Stimulated activated CD4-positive, alpha-beta T cell treated with anti-CD3 and anti-CD28 coated beads, Interleukin-12 subunit alpha, Interleukin-12 subunit beta, amount 100 ng/mL, for 4 hours (primary cell): ENCODE measurements around the gene VWA2.

Source experiments
- DNase-seq: peaks from one replicate; pipeline ENCODE4 v3.0.0-alpha.2; 2020

Gene VWA2

GRCh38 chr10:114239117-114239993, at the start of gene VWA2:
VWA2 (plus strand) TSS chr10:114239254; CDS start chr10:114248714, 9,460 bp downstream.
- DNase-seq, result peak; percentile 7

- DNase-seq, result no peak
Measured at GRCh38 chr10:114189700-114190099, 49.4 kb upstream of the VWA2 start.

- no peak for DNase-seq
Measured at GRCh38 chr10:114195079-114195478, 44.0 kb upstream of the VWA2 start.

- no peak for DNase-seq
Measured at GRCh38 chr10:114199239-114199638, 39.8 kb upstream of the VWA2 start.

GRCh38 chr10:114202812-114203211, 36.2 kb upstream of the VWA2 start:
- DNase-seq, result no peak

GRCh38 chr10:114206902-114207301, 32.2 kb upstream of the VWA2 start:
- DNase-seq, result no peak

GRCh38 chr10:114207349-114207748, 31.7 kb upstream of the VWA2 start:
- DNase-seq, result no peak

GRCh38 chr10:114208351-114208750, 30.7 kb upstream of the VWA2 start:
- no peak for DNase-seq

- DNase-seq, result no peak
Measured at GRCh38 chr10:114212153-114212552, 26.9 kb upstream of the VWA2 start.

GRCh38 chr10:114215033-114215432, 24.0 kb upstream of the VWA2 start:
- DNase-seq, result no peak

- DNase-seq, result no peak
Measured at GRCh38 chr10:114220281-114220680, 18.8 kb upstream of the VWA2 start.

GRCh38 chr10:114221235-114221634, 17.8 kb upstream of the VWA2 start:
- no peak for DNase-seq

- no peak for DNase-seq
Measured at GRCh38 chr10:114223066-114223465, 16.0 kb upstream of the VWA2 start.

- DNase-seq, result no peak
Measured at GRCh38 chr10:114228156-114228555, 10.9 kb upstream of the VWA2 start.

GRCh38 chr10:114232561-114233176, 6.4 kb upstream of the VWA2 start:
- DNase-seq, result no peak

GRCh38 chr10:114233482-114233881, 5.6 kb upstream of the VWA2 start:
- no peak for DNase-seq

GRCh38 chr10:114234132-114234531, 4.9 kb upstream of the VWA2 start:
- no peak for DNase-seq

- no peak for DNase-seq
Measured at GRCh38 chr10:114239994-114240345, 916 bp downstream of the VWA2 start.

GRCh38 chr10:114242235-114242634, 3.2 kb downstream of the VWA2 start:
- no peak for DNase-seq

- DNase-seq, result no peak
Measured at GRCh38 chr10:114243661-114244060, 4.6 kb downstream of the VWA2 start.

- DNase-seq, result no peak
Measured at GRCh38 chr10:114244126-114244525, 5.1 kb downstream of the VWA2 start.

- no peak for DNase-seq
Measured at GRCh38 chr10:114245121-114245791, 6.2 kb downstream of the VWA2 start.

- DNase-seq, result no peak
Measured at GRCh38 chr10:114246679-114247305, 7.7 kb downstream of the VWA2 start.
